Stimulated activated CD4-positive, alpha-beta T cell treated with anti-CD3 and anti-CD28 coated beads, Interleukin-2, amount 100 ng/mL, for 48 hours (primary cell): ENCODE data around the gene TM4SF5.
A peak's percentile ranks its signal among the peaks of the same experiment; 100 is the strongest.

Experiments used
- DNase-seq, 2 donors: peaks; one replicate each; pipeline ENCODE4 v3.0.0-alpha.2; 2020

Gene TM4SF5

GRCh38 chr17:4748686-4749085, 23.0 kb upstream of the TM4SF5 start:
- DNase-seq = no peak

- no peak for DNase-seq
Measured at GRCh38 chr17:4750606-4751005, 21.1 kb upstream of the TM4SF5 start.

GRCh38 chr17:4751932-4752331, 19.8 kb upstream of the TM4SF5 start:
- DNase-seq = no peak

- no peak for DNase-seq
Measured at GRCh38 chr17:4753392-4753791, 18.3 kb upstream of the TM4SF5 start.

GRCh38 chr17:4759776-4760236, 11.9 kb upstream of the TM4SF5 start:
- DNase-seq = no peak

- DNase-seq = no peak
Measured at GRCh38 chr17:4764595-4764994, 7.1 kb upstream of the TM4SF5 start.

GRCh38 chr17:4766201-4766600, 5.5 kb upstream of the TM4SF5 start:
- no peak for DNase-seq

- DNase-seq = no peak
Measured at GRCh38 chr17:4766723-4767122, 5.0 kb upstream of the TM4SF5 start.

GRCh38 chr17:4768298-4768697, 3.4 kb upstream of the TM4SF5 start:
- DNase-seq = no peak

GRCh38 chr17:4769628-4770027, 2.1 kb upstream of the TM4SF5 start:
- no peak for DNase-seq

- no peak for DNase-seq
Measured at GRCh38 chr17:4772235-4772613, 538 bp downstream of the TM4SF5 start.

- no peak for DNase-seq
Measured at GRCh38 chr17:4777969-4778760, 6.5 kb downstream of the TM4SF5 start.

- DNase-seq = no peak
Measured at GRCh38 chr17:4780325-4780955, 8.8 kb downstream of the TM4SF5 start.

- no peak for DNase-seq
Measured at GRCh38 chr17:4782652-4783051, 11.0 kb downstream of the TM4SF5 start.

GRCh38 chr17:4785311-4786105, 13.8 kb downstream of the TM4SF5 start:
- no peak for DNase-seq

GRCh38 chr17:4786106-4786511, 14.4 kb downstream of the TM4SF5 start, which contains the start of gene VMO1:
VMO1 (minus strand) TSS chr17:4786364; CDS start chr17:4786352, 12 bp downstream.
- DNase-seq = no peak

- DNase-seq = no peak
Measured at GRCh38 chr17:4786516-4786915, 14.8 kb downstream of the TM4SF5 start.

GRCh38 chr17:4788159-4788806, 16.6 kb downstream of the TM4SF5 start:
- DNase-seq = no peak

GRCh38 chr17:4788807-4789700, 17.4 kb downstream of the TM4SF5 start, which contains the start of gene GLTPD2:
GLTPD2 (plus strand) TSS chr17:4788964; CDS start chr17:4789012, 48 bp downstream.
- no peak for DNase-seq

- no peak for DNase-seq
Measured at GRCh38 chr17:4789701-4789950, 17.9 kb downstream of the TM4SF5 start.

GRCh38 chr17:4789951-4790704, 18.4 kb downstream of the TM4SF5 start:
- peak; percentile 72 to 73 for DNase-seq
